SJCRH30 (cell line): ENCODE measurements around the gene ZFYVE28. TPM values are rescaled to one million over a fixed set of nuclear protein-coding genes. Genes with fewer than 3 reads are reported as not detected.

Source experiments
- DNase-seq, 2 experiments: peaks; one replicate each; pipeline ENCODE4 v3.0.0-alpha.2; 2015 to 2020
- H3K27ac ChIP-seq: fragments of 250-450 bp; sonication (Bioruptor Pico); 2 replicates; pipeline ENCODE4 v1.5.1; 2020; ENCODE audit warnings: mild to moderate bottlenecking, moderate library complexity
- H3K27me3 ChIP-seq: fragments of 250-450 bp; sonication (Bioruptor Pico); 2 replicates; pipeline ENCODE4 v1.5.1; 2020; ENCODE audit warnings: mild to moderate bottlenecking, moderate library complexity
- H3K36me3 ChIP-seq: fragments of 250-450 bp; sonication (Bioruptor Pico); 2 replicates; pipeline ENCODE4 v1.5.1; 2020; ENCODE audit warnings: mild to moderate bottlenecking, moderate library complexity
- H3K4me1 ChIP-seq: fragments of 250-450 bp; sonication (Bioruptor Pico); 2 replicates; pipeline ENCODE4 v1.5.1; 2020; ENCODE audit warnings: mild to moderate bottlenecking, moderate library complexity
- H3K4me3 ChIP-seq: fragments of 250-450 bp; sonication (Bioruptor Pico); 2 replicates; pipeline ENCODE4 v1.5.1; 2020; ENCODE audit warnings: mild to moderate bottlenecking, moderate library complexity
- H3K9me3 ChIP-seq: fragments of 250-450 bp; sonication (Bioruptor Pico); replicated peaks from 2 replicates; pipeline ENCODE4 v1.5.1; 2020; ENCODE audit warnings: mild to moderate bottlenecking, moderate library complexity
- total RNA-seq: library from RNA; depleted of rRNA; stranded (reverse); fragments of >200 nt; shearing (Covaris generic); gene quantifications from 2 replicates; pipeline ENCODE4 v1.2.3, GENCODE V29; 2014

ZFYVE28 gene
- total RNA-seq, 1 experiment from 2014 or later: not detected

- Histone ChIP-seq H3K27ac (no peak overlapping the region; the same call in 1 of the 2 replicates), H3K4me1 (peaks cover 7% of the 10 kb centered on the region; the same call in 1 of the 2 replicates), H3K27me3 (no peaks in the 10 kb centered on the region), H3K4me3 (peak overlapping the region; percentile 6; the same call in 1 of the 2 replicates), H3K9me3 (no peaks in the 10 kb centered on the region), H3K36me3 (no peaks in the 10 kb centered on the region)
- DNase-seq: peak; percentile 79 to 84
These were observed 5.3 kb downstream of the ZFYVE28 start for GRCh38 chr4:2412885-2413716.

- no peaks in the 10 kb centered on the region for H3K27me3 ChIP-seq
- DNase-seq: no peak
- H3K4me1 ChIP-seq: peaks cover 7% of the 10 kb centered on the region; the same call in 1 of the 2 replicates
- no peaks in the 10 kb centered on the region for H3K36me3 ChIP-seq
- no peak overlapping the region; the same call in 1 of the 2 replicates for H3K27ac ChIP-seq
- H3K9me3 ChIP-seq: no peaks in the 10 kb centered on the region
- H3K4me3 ChIP-seq: no peak overlapping the region
These were observed 5.9 kb downstream of the ZFYVE28 start for GRCh38 chr4:2412534-2412884.

GRCh38 chr4:2411786-2412510 is 6.5 kb downstream of the ZFYVE28 start:
- H3K27ac ChIP-seq: no peak overlapping the region
- no peak overlapping the region for H3K4me3 ChIP-seq
- H3K27me3 ChIP-seq: no peaks in the 10 kb centered on the region
- H3K4me1 ChIP-seq: peaks cover 7% of the 10 kb centered on the region; the same call in 1 of the 2 replicates
- H3K36me3 ChIP-seq: no peaks in the 10 kb centered on the region
- DNase-seq: no peak
- H3K9me3 ChIP-seq: no peaks in the 10 kb centered on the region

- Histone ChIP-seq H3K4me3 (no peak overlapping the region), H3K36me3 (no peaks in the 10 kb centered on the region), H3K27me3 (no peaks in the 10 kb centered on the region; the same call in 1 of the 2 replicates), H3K9me3 (no peaks in the 10 kb centered on the region), H3K4me1 (peaks cover 7% of the 10 kb centered on the region; the same call in 1 of the 2 replicates), H3K27ac (no peak overlapping the region)
- DNase-seq: no peak
These were observed 9.1 kb downstream of the ZFYVE28 start for GRCh38 chr4:2409381-2409783.

GRCh38 chr4:2408976-2409375 is 9.5 kb downstream of the ZFYVE28 start:
- DNase-seq: no peak
- Histone ChIP-seq H3K9me3 (no peaks in the 10 kb centered on the region), H3K27me3 (no peaks in the 10 kb centered on the region; the same call in 1 of the 2 replicates), H3K4me1 (peaks cover 7% of the 10 kb centered on the region; the same call in 1 of the 2 replicates), H3K36me3 (no peaks in the 10 kb centered on the region), H3K27ac (no peak overlapping the region), H3K4me3 (no peak overlapping the region)

GRCh38 chr4:2408401-2408958 is 10.0 kb downstream of the ZFYVE28 start:
- Histone ChIP-seq H3K9me3 (no peaks in the 10 kb centered on the region), H3K36me3 (no peaks in the 10 kb centered on the region), H3K27me3 (no peaks in the 10 kb centered on the region; the same call in 1 of the 2 replicates), H3K4me1 (peaks cover 5% of the 10 kb centered on the region; the same call in 1 of the 2 replicates), H3K4me3 (no peak overlapping the region), H3K27ac (no peak overlapping the region)
- DNase-seq: no peak

GRCh38 chr4:2407991-2408342 is 10.5 kb downstream of the ZFYVE28 start:
- Histone ChIP-seq H3K4me1 (peaks cover 4% of the 10 kb centered on the region; the same call in 1 of the 2 replicates), H3K27ac (no peak overlapping the region), H3K27me3 (no peaks in the 10 kb centered on the region; the same call in 1 of the 2 replicates), H3K4me3 (no peak overlapping the region), H3K36me3 (no peaks in the 10 kb centered on the region), H3K9me3 (no peaks in the 10 kb centered on the region)
- DNase-seq: no peak

GRCh38 chr4:2406920-2407319 is 11.5 kb downstream of the ZFYVE28 start:
- no peaks in the 10 kb centered on the region for H3K9me3 ChIP-seq
- no peak overlapping the region for H3K4me3 ChIP-seq
- DNase-seq: no peak
- no peak overlapping the region for H3K27ac ChIP-seq
- no peaks in the 10 kb centered on the region; the same call in 1 of the 2 replicates for H3K27me3 ChIP-seq
- H3K36me3 ChIP-seq: no peaks in the 10 kb centered on the region
- peaks cover 4% of the 10 kb centered on the region; the same call in 1 of the 2 replicates for H3K4me1 ChIP-seq

GRCh38 chr4:2406406-2406805 is 12.0 kb downstream of the ZFYVE28 start:
- no peaks in the 10 kb centered on the region for H3K9me3 ChIP-seq
- peaks cover 7% of the 10 kb centered on the region; the same call in 1 of the 2 replicates for H3K4me1 ChIP-seq
- H3K27ac ChIP-seq: no peak overlapping the region
- no peak for DNase-seq
- no peak overlapping the region for H3K4me3 ChIP-seq
- no peaks in the 10 kb centered on the region; the same call in 1 of the 2 replicates for H3K27me3 ChIP-seq
- no peaks in the 10 kb centered on the region for H3K36me3 ChIP-seq

GRCh38 chr4:2402941-2403340 is 15.5 kb downstream of the ZFYVE28 start:
- Histone ChIP-seq H3K4me3 (no peak overlapping the region), H3K36me3 (no peaks in the 10 kb centered on the region), H3K4me1 (peaks cover 7% of the 10 kb centered on the region; the same call in 1 of the 2 replicates), H3K9me3 (no peaks in the 10 kb centered on the region), H3K27ac (no peak overlapping the region), H3K27me3 (peaks cover 2% of the 10 kb centered on the region; the same call in 1 of the 2 replicates)
- DNase-seq: no peak

GRCh38 chr4:2402048-2402842 is 16.2 kb downstream of the ZFYVE28 start:
- Histone ChIP-seq H3K27ac (no peak overlapping the region), H3K9me3 (no peaks in the 10 kb centered on the region), H3K27me3 (peaks cover 2% of the 10 kb centered on the region; the same call in 1 of the 2 replicates), H3K36me3 (no peaks in the 10 kb centered on the region), H3K4me3 (peak overlapping the region; percentile 9; the same call in 1 of the 2 replicates), H3K4me1 (peaks cover 7% of the 10 kb centered on the region; the same call in 1 of the 2 replicates)
- peak; percentile 87 for DNase-seq

GRCh38 chr4:2401610-2401983 is 16.8 kb downstream of the ZFYVE28 start:
- H3K27ac ChIP-seq: no peak overlapping the region
- H3K27me3 ChIP-seq: peaks cover 2% of the 10 kb centered on the region; the same call in 1 of the 2 replicates
- no peak for DNase-seq
- no peaks in the 10 kb centered on the region for H3K36me3 ChIP-seq
- H3K4me1 ChIP-seq: peaks cover 7% of the 10 kb centered on the region; the same call in 1 of the 2 replicates
- peak overlapping the region; percentile 9; the same call in 1 of the 2 replicates for H3K4me3 ChIP-seq
- no peaks in the 10 kb centered on the region for H3K9me3 ChIP-seq

GRCh38 chr4:2400841-2401609 is 17.4 kb downstream of the ZFYVE28 start:
- no peaks in the 10 kb centered on the region for H3K36me3 ChIP-seq
- H3K27ac ChIP-seq: no peak overlapping the region
- no peak for DNase-seq
- H3K4me1 ChIP-seq: peaks cover 7% of the 10 kb centered on the region; the same call in 1 of the 2 replicates
- no peak overlapping the region for H3K4me3 ChIP-seq
- H3K27me3 ChIP-seq: 0 out of 2 replicates have a peak, but pooled peaks cover 2% of the 10 kb centered on the region
- H3K9me3 ChIP-seq: no peaks in the 10 kb centered on the region
